ENCODE measurements around the gene AGAP5. TPM values are rescaled to one million over a fixed set of nuclear protein-coding genes. Genes with fewer than 3 reads are reported as not detected.

Gene AGAP5
- total and polyA plus RNA-seq, 2 of the 8 experiments (the other 6 are each of a cell fraction or from before 2014, with no cell fraction given): 5.4 to 6.0 TPM

DNA sequence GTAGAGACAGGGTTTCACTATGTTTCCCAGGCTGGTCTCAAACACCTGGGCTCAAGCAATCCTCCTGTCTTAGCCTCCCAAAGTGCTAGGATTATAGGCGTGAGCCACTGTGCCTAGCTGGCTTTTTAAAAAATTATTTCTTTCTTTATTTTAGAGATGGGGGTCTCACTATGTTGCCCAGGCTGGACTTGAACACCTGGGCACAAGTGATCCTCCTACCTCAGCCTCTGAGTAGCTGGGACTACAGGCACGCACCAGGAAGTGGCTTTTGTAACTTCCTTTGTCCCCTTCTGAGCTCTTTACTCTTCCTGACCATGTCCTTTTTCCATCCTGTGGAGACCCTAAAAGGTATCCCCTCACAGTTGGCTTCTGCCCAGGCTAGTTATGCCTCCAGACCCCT, 54.5 kb downstream of the AGAP5 start:
- no peak overlapping the region for H3K4ac ChIP-seq (replicated peaks; ENCODE audit: insufficient read length, low read depth, low read length)
- H3K18ac ChIP-seq (ENCODE audit: extremely low read depth, low read length): no peak overlapping the region
- no peak overlapping the region for H2BK120ac ChIP-seq (replicated peaks; ENCODE audit: low read depth, low read length)
- no peak overlapping the region for H4K8ac ChIP-seq (ENCODE audit: extremely low read depth, insufficient read depth, low read length)
- no peak overlapping the region for H3K4me2 ChIP-seq (ENCODE audit: insufficient read depth in 1 of 2, low read depth in 2 of 2, low read length in 2 of 2)
- H3K23ac ChIP-seq (ENCODE audit: insufficient read length): no peak overlapping the region
- no peak overlapping the region for H2BK20ac ChIP-seq (ENCODE audit: low read length)
- H3K4me3 ChIP-seq (ENCODE audit: extremely low read depth in 1 of 4, insufficient read depth in 2 of 4, low read depth in 3 of 4, low read length in 4 of 4): no peak overlapping the region
- no peaks in the 10 kb centered on the region for H4K20me1 ChIP-seq (replicated peaks in 1 of 2; ENCODE audit: control insufficient read depth in 1 of 2, insufficient read depth in 2 of 2, low read length in 2 of 2)
- H2BK12ac ChIP-seq (ENCODE audit: low read depth, low read length): no peak overlapping the region
- no peak overlapping the region for H4K5ac ChIP-seq (ENCODE audit: insufficient read length, low read depth, low read length)
- no peak overlapping the region for H3K9ac ChIP-seq (replicated peaks in 1 of 4; ENCODE audit: extremely low read depth in 1 of 4, low read depth in 3 of 4, low read length in 3 of 4)
- ChIA-PET POLR2A (ENCODE audit: partially characterized antibody) (interaction anchor here (1.4 to 2.3 kb wide), 4 partner anchors 13 to 114 kb away, joined by 3 to 8 read pairs (median 5); no protein-coding TSS in a partner anchor), CTCF (ENCODE audit: partially characterized antibody) (interaction anchor here (0.6 to 14.5 kb wide), 30 partner anchors 9 to 411 kb away, joined by 3 to 271 read pairs (median 4); partner anchors contain the start of gene USP54)
- no peaks in the 10 kb centered on the region for H3K36me3 ChIP-seq (ENCODE audit: control insufficient read depth in 2 of 4, insufficient read depth in 4 of 4, low read length in 3 of 4)
- H3K23me2 ChIP-seq (ENCODE audit: low read depth, low read length): peaks cover 7% of the 10 kb centered on the region; the same call in 1 of the 2 replicates
- FAIRE-seq (no peak), DNase-seq (ENCODE audit: low read depth in 1 of 2, low spot score in 2 of 2) (no peak)
- H4K91ac ChIP-seq (replicated peaks; ENCODE audit: insufficient read length, low read length): no peak overlapping the region
- no peak overlapping the region for H2BK15ac ChIP-seq (ENCODE audit: low read length)
- no peak overlapping the region for H2BK5ac ChIP-seq (ENCODE audit: low read depth, low read length)
- H2AFZ ChIP-seq (ENCODE audit: low read length): no peak overlapping the region
- H3K27me3 ChIP-seq (replicated peaks in 1 of 4; ENCODE audit: control insufficient read depth in 3 of 4, extremely low read depth in 1 of 4, insufficient read depth in 3 of 4, low read length in 3 of 4): no peaks in the 10 kb centered on the region
- H3K14ac ChIP-seq (ENCODE audit: insufficient read length): no peak overlapping the region
- H3K79me1 ChIP-seq (ENCODE audit: low read depth, low read length): no peaks in the 10 kb centered on the region
- H2AK5ac ChIP-seq (ENCODE audit: low read depth, low read length): no peak overlapping the region
- 86% methylated on average over 2 of the region's 2 CpGs; no CpG with 5 or more reads in 1 of the 2 experiments for WGBS, 2 experiments (ENCODE audit: extremely low coverage in 1 of 2, insufficient coverage in 1 of 2, insufficient read length in 1 of 2, insufficient replicate concordance in 2 of 2, low coverage in 1 of 2, low lambda C conversion rate in 2 of 2, missing lambda C conversion rate in 1 of 2)
- H3K79me2 ChIP-seq (ENCODE audit: control insufficient read depth in 1 of 2, insufficient read depth in 2 of 2, low read length in 2 of 2): no peaks in the 10 kb centered on the region
- H3K9me3 ChIP-seq (ENCODE audit: insufficient read depth in 2 of 2, low read depth in 1 of 2, low read length in 1 of 2): no peaks in the 10 kb centered on the region
- peaks cover 0 to 13% (median 9%) of the 10 kb centered on the region in 4 experiments; a peak in 6 of 7 replicates for H3K4me1 ChIP-seq (replicated peaks in 1 of 4; ENCODE audit: control insufficient read depth in 3 of 4, insufficient read depth in 4 of 4, low read length in 3 of 4)
- H3K27ac ChIP-seq (ENCODE audit: low read depth, low read length): no peak overlapping the region
- H3K56ac ChIP-seq (replicated peaks; ENCODE audit: insufficient read length, low read depth, low read length): no peak overlapping the region
- TF ChIP-seq BRCA1 (IDR thresholded peaks at IDR 0.05; ENCODE audit: low read depth, low read length) (no peak), KDM1A (IDR thresholded peaks at IDR 0.05; ENCODE audit: borderline replicate concordance, low read length) (no peak), SRF (IDR thresholded peaks at IDR 0.05; ENCODE audit: low read depth, low read length) (no peak), TAF7 (optimal IDR thresholded peaks at IDR 0.05; ENCODE audit: borderline replicate concordance, low read depth, low read length) (no peak), POLR2A (IDR thresholded peaks at IDR 0.05; ENCODE audit: control extremely low read depth in 1 of 2, low read depth in 2 of 2, low read length in 2 of 2) (no peak), CHD2 (IDR thresholded peaks at IDR 0.05; ENCODE audit: low read length) (no peak), KDM5A (IDR thresholded peaks at IDR 0.05; ENCODE audit: low read length) (no peak), CBX8 (IDR thresholded peaks at IDR 0.05; ENCODE audit: borderline replicate concordance, low read depth, low read length) (no peak), SP2 (IDR thresholded peaks at IDR 0.05; ENCODE audit: low read length) (no peak), CBX5 (IDR thresholded peaks at IDR 0.05; ENCODE audit: low read depth, low read length) (no peak), EZH2 (IDR thresholded peaks at IDR 0.05; ENCODE audit: low read depth, low read length, severe bottlenecking) (no peak), BCL11A (IDR thresholded peaks at IDR 0.05; ENCODE audit: low read depth in 2 of 2, low read length in 2 of 2) (no peak), SIN3A (conservative IDR thresholded peaks at IDR 0.05 in 1 of 2, IDR thresholded peaks at IDR 0.05 in 1 of 2; ENCODE audit: low read depth in 1 of 2, low read length in 2 of 2) (no peak), CTBP2 (IDR thresholded peaks at IDR 0.05; ENCODE audit: borderline replicate concordance, insufficient read depth, insufficient read length, low read length) (no peak), HDAC6 (IDR thresholded peaks at IDR 0.05; ENCODE audit: low read depth, low read length) (no peak)
